GM19240 (cell line): Measurements from ENCODE around the gene SACM1L.
"Not testable (repeated sequence)": the region's sequence is repeated elsewhere in the genome, so short reads cannot be mapped to it uniquely, and the experiment has no call there.

Experiments used
- DNase-seq: peaks from one replicate; pipeline ENCODE4 v3.0.0; 2011; ENCODE audit warnings: low spot score; ENCODE audit not compliant: insufficient read length

The SACM1L gene

GRCh38 chr3:45741247-45741646 is 52.1 kb downstream of the SACM1L start:
- no peak for DNase-seq

- no peak for DNase-seq
Measured at GRCh38 chr3:45741742-45742460, 52.7 kb downstream of the SACM1L start.

- DNase-seq: no peak
Measured at GRCh38 chr3:45742461-45743089, 53.4 kb downstream of the SACM1L start.

GRCh38 chr3:45746165-45746776 is 57.1 kb downstream of the SACM1L start:
- no peak for DNase-seq

GRCh38 chr3:45746777-45747622 is 57.8 kb downstream of the SACM1L start:
- no peak for DNase-seq

GRCh38 chr3:45748068-45748467 is 58.9 kb downstream of the SACM1L start:
- no peak for DNase-seq

- not testable (repeated sequence) for DNase-seq
Measured at GRCh38 chr3:45749036-45749600, 59.9 kb downstream of the SACM1L start.

- DNase-seq: no peak
Measured at GRCh38 chr3:45749880-45750279, 60.7 kb downstream of the SACM1L start.

GRCh38 chr3:45751537-45752242 is 62.5 kb downstream of the SACM1L start:
- DNase-seq: no peak

GRCh38 chr3:45753095-45753494 is 63.9 kb downstream of the SACM1L start:
- DNase-seq: no peak

GRCh38 chr3:45754461-45754860 is 65.3 kb downstream of the SACM1L start:
- DNase-seq: no peak

GRCh38 chr3:45756055-45756454 is 66.9 kb downstream of the SACM1L start:
- DNase-seq: no peak

- not testable (repeated sequence) for DNase-seq
Measured at GRCh38 chr3:45757141-45757540, 67.9 kb downstream of the SACM1L start.

GRCh38 chr3:45758871-45759270 is 69.7 kb downstream of the SACM1L start:
- DNase-seq: no peak

GRCh38 chr3:45759851-45760250 is 70.7 kb downstream of the SACM1L start:
- DNase-seq: no peak

- peak; percentile 83 for DNase-seq
Measured at GRCh38 chr3:45760878-45761711, 71.9 kb downstream of the SACM1L start.

GRCh38 chr3:45761831-45762230 is 72.6 kb downstream of the SACM1L start:
- no peak for DNase-seq

- no peak for DNase-seq
Measured at GRCh38 chr3:45762647-45763302, 73.6 kb downstream of the SACM1L start.

GRCh38 chr3:45763303-45763675 is 74.1 kb downstream of the SACM1L start:
- DNase-seq: no peak
